RWPE2 (cell line): Measurements from ENCODE around the gene KAT7.

ENCODE experiments used
- ATAC-seq: fragments of 200-7000 bp; cut with Tn5 transposase; 3 replicates; pipeline ENCODE4 v1.9.1; 2021; ENCODE audit warnings: low read depth
- DNase-seq: peaks from one replicate; pipeline ENCODE4 v3.0.0-alpha.2; 2020; ENCODE audit warnings: low spot score
- H3K27ac ChIP-seq: fragments of 450-650 bp; 2 replicates; pipeline ENCODE4 v1.5.1; 2017; ENCODE audit warnings: mild to moderate bottlenecking; ENCODE audit not compliant: poor library complexity, severe bottlenecking
- H3K27me3 ChIP-seq: fragments of 250-450 bp; sonication (Bioruptor Pico); 2 replicates; pipeline ENCODE4 v1.5.1; 2021; ENCODE audit warnings: mild to moderate bottlenecking, moderate library complexity; ENCODE audit not compliant: insufficient read depth, poor library complexity, severe bottlenecking
- H3K36me3 ChIP-seq: fragments of 250-450 bp; sonication (Bioruptor Pico); 2 replicates; pipeline ENCODE4 v1.5.1; 2020; ENCODE audit warnings: low read depth, mild to moderate bottlenecking, moderate library complexity
- H3K4me1 ChIP-seq: fragments of 250-450 bp; sonication (Bioruptor Pico); 2 replicates; pipeline ENCODE4 v1.5.1; 2021; ENCODE audit warnings: mild to moderate bottlenecking, moderate library complexity; ENCODE audit not compliant: insufficient read depth, poor library complexity, severe bottlenecking
- H3K4me3 ChIP-seq: fragments of 250-450 bp; sonication (Bioruptor Pico); 2 replicates; pipeline ENCODE4 v1.5.1; 2021; ENCODE audit warnings: mild to moderate bottlenecking, moderate library complexity; ENCODE audit not compliant: severe bottlenecking
- H3K9me3 ChIP-seq: fragments of 250-450 bp; sonication (Bioruptor Pico); 2 replicates; pipeline ENCODE4 v1.5.1; 2021; ENCODE audit warnings: mild to moderate bottlenecking, moderate library complexity; ENCODE audit not compliant: severe bottlenecking
- TF ChIP-seq, protein P1 (sequence below): fragments of 450-650 bp; IDR thresholded peaks from one replicate; pipeline ENCODE4 v1.5.1; 2017; ENCODE audit warnings: mild to moderate bottlenecking, moderate library complexity; ENCODE audit not compliant: poor library complexity, severe bottlenecking

Gene KAT7

DNA sequence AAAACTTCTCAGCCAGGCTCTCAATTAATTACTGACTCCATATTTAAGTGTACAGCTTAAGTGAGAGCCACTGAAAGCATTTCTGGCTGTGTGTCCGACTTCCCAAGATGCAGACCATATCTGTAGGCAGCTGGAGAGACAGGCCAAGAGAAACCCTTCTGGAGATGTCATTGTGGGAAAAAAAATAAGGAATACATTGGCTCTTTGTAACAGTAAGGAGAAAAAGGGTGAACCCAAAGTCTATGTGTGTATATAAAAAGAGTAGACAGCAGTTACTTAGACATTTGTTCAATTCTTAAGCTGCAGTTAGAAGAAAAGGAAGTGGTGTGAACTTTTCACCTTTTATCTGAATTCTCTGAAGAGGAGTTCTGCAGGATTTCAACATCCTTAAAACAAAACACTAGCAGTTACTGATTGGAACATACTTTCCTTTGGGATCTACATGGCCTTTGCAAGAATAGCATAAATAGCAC is 46.3 kb upstream of the KAT7 start:
- no peaks in the 10 kb centered on the region for H3K36me3 ChIP-seq
- H3K4me1 ChIP-seq: no peaks in the 10 kb centered on the region
- no peaks in the 10 kb centered on the region for H3K27me3 ChIP-seq
- H3K9me3 ChIP-seq: no peaks in the 10 kb centered on the region
- TF ChIP-seq, protein P1, sequence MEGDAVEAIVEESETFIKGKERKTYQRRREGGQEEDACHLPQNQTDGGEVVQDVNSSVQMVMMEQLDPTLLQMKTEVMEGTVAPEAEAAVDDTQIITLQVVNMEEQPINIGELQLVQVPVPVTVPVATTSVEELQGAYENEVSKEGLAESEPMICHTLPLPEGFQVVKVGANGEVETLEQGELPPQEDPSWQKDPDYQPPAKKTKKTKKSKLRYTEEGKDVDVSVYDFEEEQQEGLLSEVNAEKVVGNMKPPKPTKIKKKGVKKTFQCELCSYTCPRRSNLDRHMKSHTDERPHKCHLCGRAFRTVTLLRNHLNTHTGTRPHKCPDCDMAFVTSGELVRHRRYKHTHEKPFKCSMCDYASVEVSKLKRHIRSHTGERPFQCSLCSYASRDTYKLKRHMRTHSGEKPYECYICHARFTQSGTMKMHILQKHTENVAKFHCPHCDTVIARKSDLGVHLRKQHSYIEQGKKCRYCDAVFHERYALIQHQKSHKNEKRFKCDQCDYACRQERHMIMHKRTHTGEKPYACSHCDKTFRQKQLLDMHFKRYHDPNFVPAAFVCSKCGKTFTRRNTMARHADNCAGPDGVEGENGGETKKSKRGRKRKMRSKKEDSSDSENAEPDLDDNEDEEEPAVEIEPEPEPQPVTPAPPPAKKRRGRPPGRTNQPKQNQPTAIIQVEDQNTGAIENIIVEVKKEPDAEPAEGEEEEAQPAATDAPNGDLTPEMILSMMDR: no peak
- no peak overlapping the region for H3K27ac ChIP-seq
- H3K4me3 ChIP-seq: no peak overlapping the region
- ATAC-seq: no peak
- no peak for DNase-seq

DNA sequence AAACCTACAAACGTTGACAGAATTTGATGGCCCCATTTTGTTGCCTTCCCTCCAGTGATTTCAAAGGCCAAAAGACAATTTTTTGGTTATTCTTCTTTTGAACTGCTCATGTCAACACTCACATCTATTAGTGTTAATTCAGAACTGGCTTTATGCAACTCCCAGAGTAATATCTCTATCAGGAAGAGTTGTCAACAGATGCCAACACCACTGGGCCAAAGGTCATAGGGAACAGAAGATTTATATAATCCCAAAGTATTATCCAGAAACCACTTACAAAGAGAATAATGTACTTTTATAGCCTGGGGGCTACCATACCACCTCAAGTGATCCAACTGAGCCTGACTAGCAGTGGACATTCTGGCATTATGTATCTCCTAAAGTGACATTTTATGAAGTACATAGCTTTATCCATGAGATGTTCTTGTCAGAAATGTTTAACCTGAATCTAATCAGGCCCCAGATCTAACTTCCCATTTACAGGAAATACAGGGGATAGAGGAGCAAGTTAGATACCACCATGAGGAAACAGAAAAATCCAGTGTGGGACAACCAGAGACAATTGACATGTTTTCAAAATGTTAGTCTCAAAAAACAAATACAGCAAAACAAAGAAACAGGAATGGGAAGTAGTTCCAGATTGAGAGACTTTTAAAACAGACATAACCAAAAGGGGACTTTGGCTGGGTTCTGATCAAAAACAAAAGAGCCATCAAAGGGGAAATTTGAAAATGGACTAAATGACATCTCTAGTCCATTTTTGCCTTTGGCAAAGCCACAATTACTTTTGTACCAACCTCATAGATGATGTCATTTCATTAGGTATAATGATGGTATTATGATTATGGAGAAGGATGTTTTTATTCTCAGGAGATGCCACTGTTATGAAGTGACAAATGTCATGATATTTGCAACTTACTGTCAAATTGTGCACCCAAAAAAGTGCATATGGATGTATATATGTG is 43.0 kb upstream of the KAT7 start:
- Histone ChIP-seq H3K27me3 (no peaks in the 10 kb centered on the region), H3K27ac (no peak overlapping the region), H3K9me3 (no peaks in the 10 kb centered on the region), H3K36me3 (no peaks in the 10 kb centered on the region), H3K4me1 (no peaks in the 10 kb centered on the region), H3K4me3 (no peak overlapping the region)
- TF ChIP-seq, protein P1: no peak
- DNase-seq (no peak), ATAC-seq (no peak)

DNA sequence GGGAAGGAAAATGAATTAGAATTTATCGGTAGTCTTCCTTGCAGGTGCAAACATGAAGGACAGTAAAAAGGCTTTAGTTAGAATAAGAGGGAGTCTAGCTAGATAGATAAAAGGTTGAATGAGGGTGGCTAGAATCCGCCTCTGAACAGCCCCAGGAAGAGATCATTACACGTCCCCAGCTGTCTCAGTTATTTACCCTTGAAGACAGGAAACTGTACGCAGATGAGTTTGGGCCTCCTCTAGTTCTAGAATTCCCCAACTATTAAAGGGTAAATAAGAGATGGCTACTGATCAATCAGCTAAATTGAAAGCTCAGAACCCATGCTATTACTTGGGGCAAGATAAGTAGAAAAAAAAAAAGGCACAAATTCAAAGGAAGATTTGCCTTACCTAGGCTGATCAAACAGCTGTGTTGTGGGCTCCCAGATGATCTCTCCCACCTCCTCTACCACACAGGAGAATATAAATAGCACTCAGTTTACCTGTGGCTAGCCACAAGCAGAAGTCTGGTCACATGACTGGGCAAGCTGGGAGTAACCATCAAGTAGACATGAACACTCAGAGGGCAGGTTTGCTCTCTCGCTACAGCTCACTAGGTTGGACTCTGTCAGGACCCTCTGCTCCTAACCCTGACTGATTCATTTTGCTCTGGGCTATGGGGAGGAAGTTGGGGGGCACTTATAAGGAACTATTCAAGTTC is 41.5 kb upstream of the KAT7 start:
- TF ChIP-seq, protein P1: no peak
- Histone ChIP-seq H3K27me3 (no peaks in the 10 kb centered on the region), H3K4me3 (no peak overlapping the region), H3K36me3 (no peaks in the 10 kb centered on the region), H3K27ac (no peak overlapping the region), H3K4me1 (no peaks in the 10 kb centered on the region), H3K9me3 (no peaks in the 10 kb centered on the region)
- no peak for ATAC-seq
- DNase-seq: no peak

DNA sequence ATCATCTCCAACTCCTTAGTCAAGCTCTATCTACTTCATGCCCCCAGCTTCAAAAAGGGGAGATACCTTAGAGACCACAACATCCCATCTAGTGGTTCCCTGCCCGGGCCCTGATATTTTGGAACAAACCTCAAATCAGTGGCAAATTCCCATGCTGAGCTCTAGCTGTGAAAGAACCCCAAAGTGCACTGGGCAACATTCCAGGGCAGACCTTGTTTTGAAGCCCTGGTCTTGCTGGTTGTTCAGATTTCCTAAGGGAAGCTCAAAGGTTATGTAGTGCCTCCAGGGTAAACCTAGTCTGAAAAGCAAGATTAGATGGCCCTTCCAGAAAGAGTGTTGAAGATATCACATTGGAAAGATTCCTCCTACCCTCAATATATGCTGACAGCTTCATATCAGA is 40.8 kb upstream of the KAT7 start:
- Histone ChIP-seq H3K27me3 (no peaks in the 10 kb centered on the region), H3K9me3 (no peaks in the 10 kb centered on the region), H3K36me3 (no peaks in the 10 kb centered on the region), H3K4me3 (no peak overlapping the region), H3K4me1 (no peaks in the 10 kb centered on the region), H3K27ac (no peak overlapping the region)
- TF ChIP-seq, protein P1: no peak
- DNase-seq (no peak), ATAC-seq (no peak)
